ENCODE results near the gene MDGA2.

Gene MDGA2

DNA sequence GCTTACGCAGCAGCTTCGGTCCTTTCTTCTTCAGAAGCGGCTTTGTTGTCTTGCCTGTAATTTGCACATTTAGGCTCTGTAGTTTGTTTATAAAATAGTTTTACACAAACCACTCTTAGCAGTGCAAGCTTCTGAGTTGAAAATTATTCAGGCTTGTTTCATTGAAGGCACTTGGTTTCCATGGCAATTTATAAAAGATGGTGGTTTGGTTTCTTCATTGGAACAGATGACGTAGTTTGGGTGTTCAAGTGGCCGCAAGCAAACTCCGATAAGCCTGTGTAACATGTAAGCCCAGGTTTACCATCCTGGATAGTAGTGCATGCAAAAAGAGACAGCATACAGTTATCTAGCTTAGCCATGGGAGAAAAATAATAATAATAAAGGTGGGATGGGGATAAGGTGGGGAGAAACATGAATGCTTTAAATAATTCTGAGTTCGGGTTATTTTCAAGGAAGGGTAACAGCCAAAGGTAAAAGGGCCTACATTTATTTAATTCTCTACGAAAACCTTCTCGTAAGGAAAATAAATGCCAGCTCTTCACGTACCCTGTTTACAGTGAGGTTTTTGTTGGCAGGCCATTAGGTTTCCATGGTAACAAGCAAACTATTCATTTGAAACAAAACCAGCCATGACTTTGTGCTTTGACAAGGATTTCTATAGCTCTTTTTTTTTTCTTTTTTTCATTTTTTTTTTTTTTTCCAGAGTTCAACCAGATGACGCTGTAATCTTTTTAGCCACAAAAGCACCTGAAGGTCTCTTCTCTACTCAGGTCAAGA lies 834.3 kb downstream of the MDGA2 start:
- DNase-seq, result no peak

DNA sequence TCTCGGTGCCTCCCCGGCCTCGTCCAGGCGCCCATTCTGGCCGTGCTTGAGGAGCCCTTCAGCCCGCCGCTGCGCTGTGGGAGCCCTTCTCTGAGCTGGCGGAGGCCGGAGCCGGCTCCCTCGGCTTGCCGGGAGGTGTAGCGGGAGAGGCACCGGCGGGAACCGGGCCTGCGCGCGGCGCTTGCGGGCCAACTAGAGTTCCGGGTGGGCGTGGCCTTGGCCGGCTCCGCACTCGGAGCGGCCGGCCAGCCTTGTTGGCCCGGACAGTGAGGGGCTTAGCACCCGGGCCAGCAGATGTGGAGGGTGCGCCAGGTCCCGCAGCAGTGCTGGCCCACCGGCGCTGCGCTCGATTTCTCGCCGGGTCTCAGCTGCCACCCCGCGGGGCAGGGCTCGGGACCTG lies 855.1 kb downstream of the MDGA2 start:
- DNase-seq, result no peak

DNA sequence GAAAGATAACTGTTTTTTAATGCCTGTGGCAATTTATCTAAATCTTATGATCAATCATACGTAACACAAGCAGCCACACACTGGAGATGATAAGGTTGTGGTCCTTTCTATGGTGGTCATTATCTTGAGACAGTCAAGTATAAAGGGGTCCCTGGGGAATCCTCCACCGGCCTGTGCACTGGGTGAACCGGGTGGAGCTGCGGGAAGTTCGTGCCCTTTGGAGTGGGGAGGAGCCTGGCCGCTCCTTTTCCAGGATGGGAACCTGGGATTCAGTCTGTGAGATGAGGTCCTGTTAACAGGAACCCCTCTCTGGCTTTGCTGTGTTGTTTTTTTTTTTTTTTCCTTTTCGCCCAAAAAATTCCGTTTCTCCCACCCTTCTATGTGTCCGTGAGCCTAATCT lies 856.3 kb downstream of the MDGA2 start:
- no peak for DNase-seq

DNA sequence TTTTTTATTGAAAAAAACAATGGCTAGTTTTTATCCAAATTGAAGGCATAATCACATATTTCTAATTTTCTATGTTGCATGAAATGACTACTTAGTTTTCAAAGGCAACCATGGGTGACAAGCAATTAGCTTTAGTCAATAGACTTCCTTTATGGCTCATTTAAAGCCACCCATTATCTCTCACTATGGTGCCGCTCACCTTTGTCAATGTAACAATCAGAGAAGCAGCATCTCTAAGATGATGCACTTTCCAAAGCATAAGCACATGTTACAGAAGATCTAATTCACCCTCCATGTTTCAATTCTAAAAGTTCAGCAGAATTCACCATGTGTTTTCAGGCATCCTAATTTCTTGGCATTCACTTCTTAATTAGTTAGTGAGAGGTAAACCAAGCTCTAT lies 857.3 kb downstream of the MDGA2 start:
- DNase-seq, result no peak

- DNase-seq, result no peak
These were observed 882.3 kb downstream of the MDGA2 start for GRCh38 chr14:46793144-46793543.
